SU-DHL-6 (cell line): ENCODE data around the gene PLXNB1.

Experiments
- H2AFZ ChIP-seq: fragments of 200-600 bp; sonication (generic); 2 replicates; pipeline ENCODE4 v1.6.1; 2014; ENCODE audit warnings: low read depth, mild to moderate bottlenecking, moderate library complexity, mixed read lengths, antibody characterized with exemption, low read length; ENCODE audit not compliant: severe bottlenecking
- H3F3A ChIP-seq: fragments of 200-600 bp; shearing (Covaris generic); 2 replicates; pipeline ENCODE4 v1.6.0; 2016; ENCODE audit warnings: antibody characterized with exemption, mild to moderate bottlenecking; ENCODE audit not compliant: insufficient read depth
- H3K27ac ChIP-seq: fragments of 200-600 bp; sonication (generic); 2 replicates; pipeline ENCODE4 v1.5.1; 2016; ENCODE audit warnings: low read depth, mild to moderate bottlenecking, low read length, moderate library complexity, mixed read lengths
- H3K27me3 ChIP-seq: fragments of 200-600 bp; sonication (generic), shearing (Covaris generic); 2 replicates; pipeline ENCODE4 v1.6.0; 2014; ENCODE audit warnings: mild to moderate bottlenecking, low read length
- H3K36me3 ChIP-seq: fragments of 200-600 bp; sonication (generic); 2 replicates; pipeline ENCODE4 v1.6.1; 2014; ENCODE audit warnings: mild to moderate bottlenecking, low read length, mixed read lengths
- H3K4me2 ChIP-seq: fragments of 300-600, 200-600 bp; shearing (Covaris generic), sonication (generic); 2 replicates; pipeline ENCODE4 v1.6.0; 2014; ENCODE audit warnings: low read length, low read depth, mild to moderate bottlenecking; ENCODE audit not compliant: poor library complexity, severe bottlenecking
- H3K4me3 ChIP-seq: fragments of 200-600 bp; sonication (generic); 2 replicates; pipeline ENCODE4 v1.5.1; 2014; ENCODE audit warnings: antibody characterized with exemption, low read length, mild to moderate bottlenecking, mixed read lengths; ENCODE audit not compliant: insufficient read depth, poor library complexity, severe bottlenecking
- H3K79me2 ChIP-seq: fragments of 200-600 bp; sonication (generic); 2 replicates; pipeline ENCODE4 v1.6.1; 2014; ENCODE audit warnings: mild to moderate bottlenecking, low read length, moderate library complexity; ENCODE audit not compliant: insufficient read depth
- H3K9ac ChIP-seq: fragments of 200-600 bp; sonication (generic); 2 replicates; pipeline ENCODE4 v1.7.0; 2014; ENCODE audit warnings: mild to moderate bottlenecking, low read length
- H3K9me2 ChIP-seq: fragments of 200-600 bp; sonication (generic); replicated peaks from 2 replicates; pipeline ENCODE4 v1.6.1; 2014; ENCODE audit warnings: low read length; ENCODE audit not compliant: insufficient read depth
- H3K9me3 ChIP-seq: fragments of 200-600 bp; sonication (generic); 2 replicates; pipeline ENCODE4 v1.6.1; 2014; ENCODE audit warnings: low read length, mixed read lengths; ENCODE audit not compliant: insufficient read depth
- H4K20me1 ChIP-seq: fragments of 200-600 bp; sonication (generic); 2 replicates; pipeline ENCODE4 v1.6.1; 2014; ENCODE audit warnings: low read depth, mild to moderate bottlenecking, antibody characterized with exemption, low read length, moderate library complexity, mixed read lengths
- CTCF ChIP-seq: fragments of 200-600 bp; sonication (generic); IDR thresholded peaks from one replicate; pipeline ENCODE4 v1.5.1; 2017; ENCODE audit warnings: antibody characterized with exemption, mild to moderate bottlenecking, low read length, moderate library complexity; ENCODE audit not compliant: insufficient read depth, poor library complexity, severe bottlenecking
- EZH2phosphoT487 ChIP-seq: fragments of 200-600 bp; sonication (generic), shearing (Covaris generic); conservative IDR thresholded peaks from 2 replicates; pipeline ENCODE4 v1.6.1; 2018; ENCODE audit warnings: mild to moderate bottlenecking, antibody characterized with exemption, low read length, moderate library complexity, mixed read lengths

PLXNB1 gene

GRCh38 chr3:48416091-48416505 lies 13.8 kb downstream of the PLXNB1 start:
- Histone ChIP-seq H4K20me1 (no peaks in the 10 kb centered on the region), H3K9me3 (no peaks in the 10 kb centered on the region), H3K27me3 (no peaks in the 10 kb centered on the region), H3K36me3 (no peaks in the 10 kb centered on the region), H3K4me2 (no peak overlapping the region), H3K9ac (no peak overlapping the region), H3F3A (no peaks in the 10 kb centered on the region), H3K79me2 (no peaks in the 10 kb centered on the region), H2AFZ (no peak overlapping the region), H3K27ac (no peak overlapping the region), H3K9me2 (no peaks in the 10 kb centered on the region), H3K4me3 (no peak overlapping the region)
- TF ChIP-seq EZH2phosphoT487 (no peak), CTCF (no peak)

DNA sequence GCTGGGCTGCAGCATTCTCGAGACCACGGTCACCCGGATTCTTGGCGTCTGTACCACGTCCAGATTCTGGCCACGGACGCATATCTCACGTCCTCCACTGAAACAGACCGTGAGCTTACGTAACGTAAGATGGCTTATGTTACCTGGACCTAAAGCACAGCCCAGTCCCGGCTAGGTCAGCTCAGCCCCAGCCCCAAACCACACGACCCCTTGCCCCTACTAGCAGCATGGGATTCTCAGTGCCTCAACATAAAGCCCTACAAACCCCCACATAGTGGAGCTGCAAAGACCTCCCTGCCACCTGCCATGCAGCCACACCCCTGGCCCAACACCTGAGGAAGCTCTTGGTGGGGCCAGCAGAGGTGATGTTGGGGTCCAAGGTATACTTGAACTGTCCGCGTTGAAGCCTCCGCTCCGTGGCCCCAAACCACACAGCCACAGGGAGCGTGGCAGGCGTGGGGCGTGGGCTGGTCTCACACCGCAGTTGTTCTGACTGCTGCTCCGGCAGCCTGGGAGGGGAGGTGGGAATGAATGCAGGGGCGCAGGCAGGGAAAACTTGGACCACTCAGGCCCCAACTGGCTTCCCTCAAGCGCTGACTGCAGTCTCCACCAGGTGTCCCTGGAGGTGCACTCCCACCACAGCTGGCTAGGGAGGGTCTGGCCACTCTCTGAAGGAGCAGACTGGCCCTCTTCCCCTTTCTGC lies 14.5 kb downstream of the PLXNB1 start:
- Histone ChIP-seq H3F3A (no peaks in the 10 kb centered on the region), H4K20me1 (no peaks in the 10 kb centered on the region), H3K79me2 (no peaks in the 10 kb centered on the region), H3K9me3 (no peaks in the 10 kb centered on the region), H3K27me3 (no peaks in the 10 kb centered on the region), H2AFZ (no peak overlapping the region), H3K9me2 (no peaks in the 10 kb centered on the region), H3K4me2 (no peak overlapping the region), H3K36me3 (no peaks in the 10 kb centered on the region), H3K27ac (no peak overlapping the region), H3K4me3 (no peak overlapping the region), H3K9ac (no peak overlapping the region)
- TF ChIP-seq CTCF: no peak
- TF ChIP-seq EZH2phosphoT487: no peak

DNA sequence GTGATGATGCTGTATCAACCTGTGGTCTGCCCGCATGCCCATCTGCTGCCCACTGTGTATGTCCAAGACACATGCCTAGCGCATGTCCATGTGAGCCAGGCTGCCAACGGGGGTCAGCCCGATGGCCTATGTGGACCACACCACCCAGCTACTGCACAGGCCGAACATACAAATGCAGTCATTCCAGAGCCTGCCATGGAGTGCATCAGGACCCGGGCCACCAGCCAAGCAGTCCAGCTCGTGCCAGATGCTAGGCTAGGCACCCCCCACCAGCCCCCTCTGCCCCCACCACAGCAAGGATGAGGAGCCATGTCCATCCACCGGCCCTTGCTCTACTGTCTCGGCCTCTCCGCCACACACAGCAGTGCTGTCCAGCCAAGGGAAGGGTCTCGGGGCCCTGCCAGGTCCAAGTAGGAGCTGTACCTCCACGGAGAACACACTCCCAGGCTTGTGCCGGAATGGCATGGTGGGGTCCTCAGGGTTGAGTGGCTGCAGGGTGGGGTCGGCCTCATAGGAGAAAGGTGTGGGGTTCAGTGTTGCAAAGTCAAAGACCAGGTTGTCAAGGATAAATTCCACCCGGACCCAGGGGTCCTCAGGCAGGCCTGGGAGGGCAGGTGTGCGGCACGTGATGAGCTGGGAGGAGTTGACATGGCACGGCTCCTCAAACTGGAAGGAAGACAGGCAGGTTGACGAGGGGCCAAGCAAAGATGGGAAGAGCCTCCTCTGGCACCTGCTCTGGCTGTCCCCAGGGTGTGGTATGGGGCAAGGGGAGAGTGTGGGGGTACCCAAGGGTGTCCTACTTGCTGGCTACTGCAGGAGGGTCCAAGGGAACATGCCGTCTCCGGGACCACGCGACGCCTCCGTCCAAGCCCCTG lies 15.3 kb downstream of the PLXNB1 start:
- Histone ChIP-seq H4K20me1 (no peaks in the 10 kb centered on the region), H3K79me2 (no peaks in the 10 kb centered on the region), H3K27me3 (no peaks in the 10 kb centered on the region), H2AFZ (no peak overlapping the region), H3K9ac (no peak overlapping the region), H3F3A (no peaks in the 10 kb centered on the region), H3K9me2 (no peaks in the 10 kb centered on the region), H3K4me3 (no peak overlapping the region), H3K9me3 (no peaks in the 10 kb centered on the region), H3K27ac (no peak overlapping the region), H3K4me2 (no peak overlapping the region), H3K36me3 (no peaks in the 10 kb centered on the region)
- TF ChIP-seq EZH2phosphoT487: no peak

- Histone ChIP-seq H3K79me2 (no peaks in the 10 kb centered on the region), H3K27me3 (no peaks in the 10 kb centered on the region), H3K9me3 (no peaks in the 10 kb centered on the region), H3K4me2 (no peak overlapping the region), H2AFZ (no peak overlapping the region), H3K9me2 (no peaks in the 10 kb centered on the region), H4K20me1 (no peaks in the 10 kb centered on the region), H3K4me3 (no peak overlapping the region), H3K9ac (no peak overlapping the region), H3F3A (no peaks in the 10 kb centered on the region), H3K36me3 (no peaks in the 10 kb centered on the region), H3K27ac (no peak overlapping the region)
- TF ChIP-seq CTCF: no peak
- no peak for TF ChIP-seq EZH2phosphoT487
These were observed 16.3 kb downstream of the PLXNB1 start for GRCh38 chr3:48413611-48414010.
